Left ventricle myocardium superior (tissue), 1 donor: ENCODE measurements around the gene LINC00305. TPM values are rescaled to one million over a fixed set of nuclear protein-coding genes. Genes with fewer than 3 reads are reported as not detected.

Source experiments
- ATAC-seq: fragments of 200-7000 bp; cut with Tn5 transposase; one replicate; pipeline ENCODE4 v1.9.1; 2020; ENCODE audit warnings: mild to moderate bottlenecking, moderate library complexity
- DNase-seq: peaks from one replicate; pipeline ENCODE4 v3.0.0-alpha.2; 2020
- intact Hi-C: fragments of 100-400 bp; cut with micrococcal nuclease; formaldehyde crosslinking; loops from one replicate; pipeline ENCODE4 v1.11.0; 2022
- long read RNA-seq: library from polyadenylated mRNA; unstranded; transcript quantifications from one replicate; pipeline ENCODE4 v2.0.0, GENCODE V29; 2021
- total RNA-seq: library from RNA; stranded (reverse); fragmentation: NEBNext Ultra II Directional; extraction: Animal tissue kit (Norgen Biotek cat#: 25700); gene quantifications from one replicate; pipeline ENCODE4 v1.2.1, GENCODE V29; 2021
- donor health status: DM: no; HTN: yes; CAD: no; lungs with severe emphysema.

The LINC00305 gene
- total RNA-seq: not detected
- long read RNA-seq: 0 reads

DNA sequence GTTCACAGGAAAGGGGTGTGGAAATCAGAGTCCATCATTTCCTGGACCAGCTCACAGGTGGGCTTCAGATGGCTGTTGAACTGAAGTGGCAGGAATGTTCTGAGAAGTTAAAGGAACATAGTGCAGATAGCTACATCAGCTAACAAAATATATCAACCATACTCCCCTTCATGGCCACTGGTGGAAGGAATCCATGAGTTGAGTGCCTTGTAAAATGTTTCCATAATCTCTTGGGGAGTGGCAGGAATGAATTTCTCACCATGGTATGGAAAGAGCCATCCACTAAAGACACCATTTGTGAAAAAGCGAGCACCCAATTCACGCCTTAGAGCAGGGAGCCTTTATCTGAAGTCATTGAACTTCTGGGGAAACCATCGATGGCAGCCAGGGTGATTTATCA, at the start of gene LINC00305:
TSS of gene LINC00305 (minus strand) at position 101 of the 400 bp plus-strand sequence.
- ATAC-seq (no peak), DNase-seq (no peak)
- intact Hi-C loops: no loop called here

GRCh38 chr18:64191069-64191468, 42.2 kb upstream of the LINC00305 start:
- no peak for ATAC-seq
- intact Hi-C loops: no loop called here

GRCh38 chr18:64185987-64186386, 37.1 kb upstream of the LINC00305 start:
- DNase-seq (no peak), ATAC-seq (no peak)
- intact Hi-C loops: no loop called here

More at GRCh38 chr18:64191069-64191468, 42.2 kb upstream of the LINC00305 start:
- DNase-seq: no peak

DNA sequence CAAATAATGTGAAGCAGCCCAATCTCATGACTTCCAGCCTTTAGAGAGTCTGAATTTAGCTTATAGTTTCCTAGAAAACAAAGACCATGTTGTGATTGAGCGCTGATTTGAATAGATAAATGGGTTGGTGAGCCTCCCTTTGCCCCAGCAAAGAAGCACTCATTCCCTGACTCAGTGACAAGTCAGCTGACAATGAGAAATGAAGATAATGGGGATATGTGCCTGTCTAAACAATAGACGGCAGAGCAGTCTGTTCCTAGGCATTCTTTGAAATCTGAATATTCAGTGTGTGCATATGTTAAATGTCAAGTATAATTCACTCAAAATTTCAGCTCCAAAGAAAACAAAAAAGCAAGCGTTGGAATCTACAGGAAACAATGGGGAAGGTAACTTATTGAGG, 34.8 kb upstream of the LINC00305 start:
- DNase-seq (no peak), ATAC-seq (no peak)
- intact Hi-C loops: no loop called here

- intact Hi-C loops: no loop called here
- DNase-seq (no peak), ATAC-seq (no peak)
Observed at GRCh38 chr18:64180617-64181016, 31.7 kb upstream of the LINC00305 start.

GRCh38 chr18:64180171-64180570, 31.3 kb upstream of the LINC00305 start:
- ATAC-seq: no peak
- intact Hi-C loops: no loop called here
- no peak for DNase-seq

- intact Hi-C loops: no loop called here
- no peak for DNase-seq
- no peak for ATAC-seq
Observed at GRCh38 chr18:64179556-64180080, 30.7 kb upstream of the LINC00305 start.

DNA sequence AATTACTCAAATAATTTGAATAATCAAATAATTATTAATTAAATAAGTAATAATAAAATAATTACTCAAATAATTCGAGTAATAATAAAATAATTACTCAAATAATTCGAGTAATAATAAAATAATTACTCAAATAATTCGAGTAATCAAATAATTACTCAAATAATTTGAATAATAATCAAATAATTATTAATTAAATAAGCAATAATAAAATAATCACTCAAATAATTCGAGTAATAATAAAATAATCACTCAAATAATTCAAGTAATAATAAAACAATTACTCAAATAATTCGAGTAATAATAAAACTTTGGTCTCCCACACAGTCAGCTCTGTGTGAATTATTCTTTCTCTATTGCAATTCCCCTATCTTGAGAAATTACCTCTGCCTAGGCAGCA, 30.0 kb upstream of the LINC00305 start:
- DNase-seq: no peak
- no peak for ATAC-seq
- intact Hi-C loops: no loop called here

GRCh38 chr18:64175432-64175831, 26.5 kb upstream of the LINC00305 start:
- ATAC-seq (no peak), DNase-seq (no peak)
- intact Hi-C loops: no loop called here

GRCh38 chr18:64171576-64171975, 22.7 kb upstream of the LINC00305 start:
- DNase-seq: no peak
- intact Hi-C loops: no loop called here

DNA sequence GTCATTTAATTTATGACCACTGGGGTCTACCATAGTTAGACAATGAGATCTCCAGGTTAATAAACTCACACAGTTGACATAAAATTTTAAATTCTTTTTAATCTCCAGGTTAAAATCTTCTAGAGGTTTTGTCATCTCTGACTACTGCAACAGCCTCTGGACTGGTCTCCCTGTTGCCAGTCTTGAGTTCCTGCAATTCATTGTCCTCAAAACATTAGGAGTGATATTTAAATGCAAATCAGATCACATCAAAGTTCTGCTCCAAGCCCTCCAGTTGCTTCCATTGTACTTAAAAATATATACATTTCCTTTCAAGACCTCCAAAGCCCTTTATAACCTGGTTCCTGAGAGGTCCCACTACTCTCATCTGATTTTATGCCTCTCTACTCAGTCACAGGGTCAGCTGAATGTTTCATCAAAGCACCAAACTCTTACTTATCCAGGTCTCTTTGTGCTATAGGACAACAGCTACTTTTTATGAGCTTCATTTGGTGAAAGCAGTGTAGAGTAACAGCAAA, 18.6 kb upstream of the LINC00305 start:
- ATAC-seq: no peak
- intact Hi-C loops: no loop called here
- DNase-seq: no peak

More at GRCh38 chr18:64171576-64171975, 22.7 kb upstream of the LINC00305 start:
- no peak for ATAC-seq

DNA sequence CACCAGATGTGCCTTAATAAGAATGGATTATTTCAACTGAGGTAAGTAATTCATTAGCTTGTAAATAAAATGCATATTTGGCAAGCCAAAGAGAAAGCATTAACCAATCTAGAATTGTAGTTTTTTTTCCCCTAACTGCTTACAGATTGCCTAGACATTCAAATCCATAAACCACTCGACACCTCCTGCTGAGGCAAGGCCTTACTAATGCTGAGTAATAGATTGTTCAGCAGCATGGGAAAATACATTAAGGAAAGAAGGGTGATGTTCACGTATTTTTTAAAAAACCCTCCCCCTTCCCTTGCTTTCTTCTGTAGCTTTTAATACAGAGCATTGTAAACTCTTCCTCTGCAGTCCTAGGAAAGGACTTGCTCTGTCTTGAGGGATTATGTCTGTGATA, 17.0 kb upstream of the LINC00305 start:
- intact Hi-C loops: no loop called here

GRCh38 chr18:64164883-64165282, 16.0 kb upstream of the LINC00305 start:
- DNase-seq: no peak
- no peak for ATAC-seq

More for the DNA sequence above, 17.0 kb upstream of the LINC00305 start:
- no peak for ATAC-seq
- DNase-seq: no peak

DNA sequence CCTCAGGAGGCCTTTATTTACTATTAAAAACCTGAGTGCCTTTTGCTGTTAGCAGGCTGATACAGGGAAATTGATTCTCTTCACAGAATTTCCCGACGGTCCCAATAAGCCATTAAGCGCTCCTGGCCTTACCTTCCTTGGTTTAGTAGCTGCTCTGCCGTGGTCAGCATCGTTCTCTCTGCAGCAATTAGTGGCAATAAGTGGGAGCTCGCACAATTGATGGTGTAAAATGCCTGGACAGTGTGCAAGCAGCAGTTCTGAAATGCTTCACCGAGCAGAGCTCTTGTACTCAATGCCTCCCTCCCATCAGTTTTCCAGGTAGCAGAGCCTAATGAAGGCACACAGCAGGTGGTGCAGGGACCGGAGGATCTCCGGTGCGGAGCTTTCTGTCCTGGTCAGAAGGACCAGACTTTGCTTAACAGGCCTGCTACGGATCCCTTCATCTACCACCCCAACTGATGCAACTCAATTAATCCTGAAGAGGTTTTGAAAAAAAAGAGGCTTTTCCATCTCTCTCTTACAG, 1.1 kb upstream of the LINC00305 start:
- no peak for DNase-seq
- ATAC-seq: no peak
- intact Hi-C loops: no loop called here

More at GRCh38 chr18:64164883-64165282, 16.0 kb upstream of the LINC00305 start:
- intact Hi-C loops: no loop called here

- intact Hi-C loops: no loop called here
- ATAC-seq (no peak), DNase-seq (no peak)
Observed at GRCh38 chr18:64142904-64143303, 6.0 kb downstream of the LINC00305 start.

DNA sequence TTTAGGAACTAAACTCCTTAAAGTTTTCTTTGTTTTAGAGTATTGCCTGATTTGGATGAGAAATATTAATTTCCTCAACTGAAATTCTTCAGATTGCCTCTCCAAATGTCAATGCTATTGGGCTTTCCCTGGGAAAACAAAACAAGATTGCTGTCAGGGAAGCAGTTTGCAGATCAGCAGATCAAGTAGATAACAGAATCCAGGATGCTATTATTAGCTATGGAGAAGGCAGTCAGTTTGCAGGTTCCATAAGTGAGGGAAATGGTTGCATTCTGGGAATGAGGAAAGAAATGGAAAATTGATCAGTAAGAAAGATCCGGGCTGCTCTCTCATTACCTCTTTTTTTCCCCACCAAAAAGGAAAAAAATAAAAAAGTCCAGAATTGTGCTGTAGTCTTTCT, 11.0 kb downstream of the LINC00305 start:
- intact Hi-C loops: no loop called here
- ATAC-seq: no peak
- no peak for DNase-seq

DNA sequence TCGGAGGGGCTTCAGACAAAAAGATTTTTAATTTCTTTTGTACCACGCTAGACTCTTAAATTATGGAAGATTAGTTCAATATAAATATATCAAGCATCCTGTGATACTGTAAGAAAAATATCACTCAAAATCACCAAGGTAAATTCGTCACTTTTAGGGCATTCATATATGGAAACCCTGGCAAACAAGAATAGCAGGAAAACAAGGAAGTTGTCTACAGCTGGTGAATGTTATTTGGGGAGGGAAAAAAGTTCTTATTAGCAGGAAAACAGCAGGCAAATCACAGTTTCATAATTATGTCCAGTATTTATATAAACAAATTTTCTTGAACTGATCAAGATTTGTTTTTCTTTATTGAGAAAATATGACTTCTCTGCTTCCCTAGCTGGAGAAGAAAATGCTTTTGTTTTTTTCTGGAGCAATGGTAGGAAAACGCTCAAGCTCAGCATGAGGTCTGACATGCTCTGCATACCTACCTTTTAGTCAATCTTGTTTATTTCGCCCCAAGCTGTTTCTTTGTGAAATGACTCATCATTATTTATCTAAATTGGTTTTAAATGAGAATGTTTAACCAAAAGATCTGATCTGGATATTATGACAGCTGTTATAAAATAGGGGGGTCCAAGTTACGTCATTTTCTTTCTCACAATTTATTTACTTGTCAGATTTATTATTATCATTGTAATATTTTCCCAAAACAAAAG, 14.7 kb downstream of the LINC00305 start:
- intact Hi-C loops: no loop called here
- ATAC-seq: no peak

GRCh38 chr18:64132871-64133270, 16.0 kb downstream of the LINC00305 start:
- ATAC-seq: no peak
- DNase-seq: no peak

More for the DNA sequence above, 14.7 kb downstream of the LINC00305 start:
- DNase-seq: no peak

DNA sequence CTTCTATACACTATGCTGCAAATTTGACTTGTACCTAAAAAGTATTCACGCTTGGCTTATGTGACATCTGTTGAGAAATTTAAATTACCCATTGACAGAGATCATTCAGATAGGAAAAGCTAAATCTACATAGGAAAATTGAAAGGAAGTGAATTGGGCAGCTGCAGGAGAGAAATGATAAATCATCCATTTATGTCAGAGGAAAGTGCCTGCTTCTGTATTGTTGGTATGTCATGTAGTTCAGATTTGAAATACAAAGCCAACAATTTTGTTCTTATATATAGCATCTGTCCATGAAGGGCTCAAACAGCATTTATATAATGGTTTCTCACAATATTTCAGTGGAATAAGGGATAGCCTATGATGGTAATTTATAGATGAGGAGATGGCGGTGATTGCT, 17.6 kb downstream of the LINC00305 start:
- DNase-seq (no peak), ATAC-seq (no peak)
- intact Hi-C loops: no loop called here

More at GRCh38 chr18:64132871-64133270, 16.0 kb downstream of the LINC00305 start:
- intact Hi-C loops: no loop called here

DNA sequence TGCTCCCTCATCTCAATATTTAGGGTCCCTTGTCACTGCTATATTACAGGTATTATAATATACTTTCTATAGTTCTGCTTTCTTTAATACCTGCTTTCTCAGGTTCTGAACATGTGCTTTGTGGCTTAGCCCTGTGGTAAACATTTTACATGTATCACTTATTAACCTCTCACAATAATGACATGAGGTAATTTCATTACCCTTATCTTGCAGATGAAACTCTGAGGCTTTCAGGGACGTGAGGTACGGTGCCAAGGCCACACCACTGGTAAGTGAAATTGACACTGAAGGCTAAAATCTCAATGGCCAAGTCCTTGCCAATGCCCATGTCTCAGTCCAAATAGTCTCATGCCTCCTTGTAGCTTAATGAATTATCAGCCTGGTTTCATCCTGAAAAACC, 21.7 kb downstream of the LINC00305 start:
- intact Hi-C loops: no loop called here
- DNase-seq (no peak), ATAC-seq (no peak)

DNA sequence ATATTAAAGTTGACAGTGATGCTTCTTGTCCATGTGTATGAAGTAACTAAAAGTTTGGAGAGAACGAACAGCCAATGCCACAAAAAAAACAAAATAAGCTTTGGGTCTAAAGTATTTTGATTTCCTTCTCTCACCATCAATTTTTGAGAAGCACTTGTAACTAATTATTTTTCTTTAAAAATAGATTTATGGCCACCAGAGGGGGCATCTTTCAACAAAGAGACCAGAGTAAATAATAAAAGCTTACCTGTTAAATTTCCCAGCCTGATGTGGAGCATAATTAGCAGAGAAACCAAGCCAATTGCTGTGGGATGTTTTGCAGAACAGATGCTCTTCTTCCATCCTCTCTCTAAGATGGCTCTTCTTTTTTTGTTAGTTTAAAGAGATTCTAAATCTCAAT, 29.0 kb downstream of the LINC00305 start:
- intact Hi-C loops: no loop called here
- DNase-seq (no peak), ATAC-seq (no peak)
